GM12878 (cell line): ENCODE results near the gene CHN1. TPM values are rescaled to one million over a fixed set of nuclear protein-coding genes. Genes with fewer than 3 reads are reported as not detected.

Experiments used
- ATAC-seq: fragments of 200-7000 bp; cut with Tn5 transposase; 3 replicates; pipeline ENCODE4 v1.9.1; 2020; ENCODE audit warnings: mild to moderate bottlenecking, moderate library complexity
- BruUV-seq: library from RNA; stranded (reverse); fragments of 400-500 nt; replicated peaks from 2 replicates; lab custom pipeline; 2021; lab: Mats Ljungman, UMichigan
- CTCF ChIA-PET: fragments of 300-600 bp; sonication (Branson Sonifier 250); formaldehyde crosslinking; extraction: SDS; loops from one replicate; lab custom pipeline; 2021; ENCODE audit warnings: inconsistent platforms; lab: Yijun Ruan, JAX
- POLR2A ChIA-PET: fragments of 350-600 bp; formaldehyde crosslinking; extraction: SDS; loops from one replicate; lab custom pipeline; 2021; ENCODE audit warnings: inconsistent platforms; lab: Charles Lee
- RAD21 ChIA-PET: fragments of 300-600 bp; sonication (Branson Sonifier 250); formaldehyde crosslinking; loops from one replicate; lab custom pipeline; 2023; ENCODE audit warnings: antibody characterized with exemption; ENCODE audit not compliant: unreplicated experiment; lab: Charles Lee
- SMC1A ChIA-PET: fragments of 300-600 bp; sonication (Branson Sonifier 250); formaldehyde crosslinking; loops from one replicate; lab custom pipeline; 2023; ENCODE audit not compliant: unreplicated experiment, uncharacterized antibody; lab: Charles Lee
- DNase-seq: peaks from one replicate; pipeline ENCODE4 v3.0.0-alpha.2; 2011; ENCODE audit warnings: low read depth, low spot score
- FAIRE-seq: peaks from 3 replicates; lab custom pipeline; 2011; peaks lifted over from hg19 to GRCh38; lab: Jason Lieb, UNC
- H2AFZ ChIP-seq: 2 replicates; pipeline ENCODE4 v1.6.0; 2011; ENCODE audit warnings: low read depth, low read length, control low read depth; ENCODE audit not compliant: control insufficient read depth
- H3K27ac ChIP-seq: 2 replicates; pipeline ENCODE4 v1.5.1; 2011; ENCODE audit warnings: control low read depth; ENCODE audit not compliant: control insufficient read depth, insufficient read depth
- H3K27me3 ChIP-seq, 2 experiments: replicated peaks in 1 of 2; 2 replicates each; pipeline versions ENCODE4 v1.6.0 to v1.6.1; 2011; ENCODE audit warnings: low read length in 1 of 2; ENCODE audit not compliant: control insufficient read depth in 2 of 2, insufficient read depth in 2 of 2
- H3K36me3 ChIP-seq, 2 experiments: 2 replicates each; pipeline ENCODE4 v1.5.1; 2011; ENCODE audit warnings: low read length in 1 of 2; ENCODE audit not compliant: control insufficient read depth in 2 of 2, insufficient read depth in 2 of 2
- H3K4me1 ChIP-seq: 2 replicates; pipeline ENCODE4 v1.6.1; 2011; ENCODE audit warnings: mild to moderate bottlenecking, low read length, moderate library complexity, mixed read lengths; ENCODE audit not compliant: control insufficient read depth, insufficient read depth
- H3K4me2 ChIP-seq: 2 replicates; pipeline ENCODE4 v1.6.0; 2011; ENCODE audit warnings: control low read depth; ENCODE audit not compliant: control insufficient read depth, insufficient read depth
- H3K4me3 ChIP-seq: fragments of 200-600 bp; sonication (generic); 2 replicates; pipeline ENCODE4 v1.5.1; 2016
- H3K79me2 ChIP-seq: 2 replicates; pipeline ENCODE4 v1.6.0; 2011; ENCODE audit warnings: low read length; ENCODE audit not compliant: control insufficient read depth, insufficient read depth
- H3K9ac ChIP-seq: 2 replicates; pipeline ENCODE4 v1.8.0; 2011; ENCODE audit warnings: low read length, control low read depth, mixed read lengths; ENCODE audit not compliant: control insufficient read depth, insufficient read depth
- H3K9me3 ChIP-seq: replicated peaks from 3 replicates; pipeline ENCODE4 v1.5.1; 2011; ENCODE audit warnings: mild to moderate bottlenecking, low read length; ENCODE audit not compliant: control insufficient read depth, insufficient read depth
- H4K20me1 ChIP-seq: 2 replicates; pipeline ENCODE4 v1.6.0; 2011; ENCODE audit not compliant: control insufficient read depth, insufficient read depth
- ATF2 ChIP-seq: IDR thresholded peaks from 2 replicates; pipeline ENCODE4 v1.6.1; 2012; ENCODE audit warnings: low read length, inconsistent platforms
- CHD1 ChIP-seq: IDR thresholded peaks from 2 replicates; pipeline ENCODE4 v1.6.1; 2012; ENCODE audit warnings: low read depth, low read length, improper control_type of control experiment
- ESRRA ChIP-seq: IDR thresholded peaks from 2 replicates; pipeline ENCODE4 v1.6.1; 2012; ENCODE audit warnings: mild to moderate bottlenecking, low read length, improper control_type of control experiment
- EZH2 ChIP-seq: IDR thresholded peaks from 2 replicates; pipeline ENCODE4 v1.6.1; 2012; ENCODE audit warnings: low read depth, mild to moderate bottlenecking, control low read depth, inconsistent platforms, low read length, borderline replicate concordance; ENCODE audit not compliant: control insufficient read depth
- GABPA ChIP-seq: IDR thresholded peaks from 2 replicates; pipeline ENCODE4 v1.6.1; 2014; ENCODE audit warnings: antibody characterized with exemption, low read depth, mild to moderate bottlenecking, inconsistent platforms
- IKZF1 ChIP-seq: fragments of 450-650 bp; conservative IDR thresholded peaks from 2 replicates; pipeline ENCODE4 v1.6.1; 2017; ENCODE audit warnings: antibody characterized with exemption, mild to moderate bottlenecking
- IKZF2 ChIP-seq, 2 experiments: fragments of 450-650 bp; IDR thresholded peaks; 2 replicates each; pipeline ENCODE4 v1.6.1; 2017; ENCODE audit warnings: mild to moderate bottlenecking in 2 of 2, moderate library complexity in 2 of 2
- NFYB ChIP-seq: IDR thresholded peaks from 2 replicates; pipeline ENCODE4 v1.6.1; 2011; ENCODE audit warnings: low read depth, mild to moderate bottlenecking, low read length, improper control_type of control experiment, moderate library complexity; ENCODE audit not compliant: insufficient read depth
- RBBP5 ChIP-seq: fragments of 200-600 bp; sonication (generic); conservative IDR thresholded peaks from 2 replicates; pipeline ENCODE4 v1.6.1; 2016
- RFX5 ChIP-seq: IDR thresholded peaks from 2 replicates; pipeline ENCODE4 v1.6.1; 2011; ENCODE audit warnings: low read depth, low read length, improper control_type of control experiment
- SIX5 ChIP-seq: IDR thresholded peaks from 2 replicates; pipeline ENCODE4 v1.6.1; 2011; ENCODE audit warnings: mild to moderate bottlenecking, low read depth, low read length, moderate library complexity; ENCODE audit not compliant: severe bottlenecking
- SREBF2 ChIP-seq: IDR thresholded peaks from 2 replicates; pipeline ENCODE4 v1.6.1; 2012; ENCODE audit warnings: mild to moderate bottlenecking, low read length
- STAT3 ChIP-seq: IDR thresholded peaks from 2 replicates; pipeline ENCODE4 v1.6.1; 2011; ENCODE audit warnings: low read depth, low read length, improper control_type of control experiment
- TBL1XR1 ChIP-seq: IDR thresholded peaks from 2 replicates; pipeline ENCODE4 v1.6.1; 2012; ENCODE audit warnings: low read depth, low read length, improper control_type of control experiment
- ZNF622 ChIP-seq: fragments of 450-650 bp; IDR thresholded peaks from 2 replicates; pipeline ENCODE4 v1.6.1; 2017; ENCODE audit warnings: mild to moderate bottlenecking, inconsistent platforms
- WGBS: methylation state at CpG from one replicate; pipeline ENCODE4 v1.1.6; 2016; ENCODE audit warnings: low lambda C conversion rate; ENCODE audit not compliant: insufficient replicate concordance, insufficient coverage; ENCODE audit errors: missing lambda C conversion rate; 5-methylcytosine and 5-hydroxymethylcytosine counted together
- in situ Hi-C: fragments of 300-500 bp; cut with MboI; formaldehyde crosslinking; loops from 9 replicates; pipeline ENCODE4 v1.14.3; 2018; ENCODE audit warnings: mixed read lengths
- intact Hi-C: fragments of 100-400 bp; cut with micrococcal nuclease; formaldehyde crosslinking; loops from one replicate; pipeline ENCODE4 v1.14.2; 2022; ENCODE audit not compliant: unreplicated experiment
- polyA plus RNA-seq, 11 experiments: library from polyadenylated mRNA; depleted of rRNA in 4 of 11; unstranded in 6 of 11; stranded (reverse) in 5 of 11; fragments of >200 nt; fragmentation: Nextera tagmentation in 4 of 11; fragmentation: Illumina TruSeq in 1 of 11; extraction: Ambion mirVana in 4 of 11; extraction: Trizol in 1 of 11; gene quantifications; 1 replicate in 1 of 11; 2 replicates in 10 of 11; pipeline versions ENCODE4 v1.2.1 to v1.2.3, GENCODE V29; 2011 to 2016; ENCODE audit warnings: inconsistent platforms in 2 of 11, missing spikeins in 2 of 11, low read depth in 1 of 11
- total RNA-seq, 4 experiments: library from RNA; depleted of rRNA in 3 of 4; stranded (reverse); fragments of >200 nt in 3 of 4; fragmentation: Illumina TruSeq in 1 of 4; extraction: Trizol in 1 of 4; gene quantifications; 2 replicates each; pipeline versions ENCODE4 v1.2.1 to v1.2.3, GENCODE V29; 2013 to 2021

CHN1 gene
- total and polyA plus RNA-seq, 10 of the 15 experiments (the other 5 are each of a cell fraction or from before 2014, with no cell fraction given): 0.18 to 0.92 (median 0.53) TPM; not detected in 1

DNA sequence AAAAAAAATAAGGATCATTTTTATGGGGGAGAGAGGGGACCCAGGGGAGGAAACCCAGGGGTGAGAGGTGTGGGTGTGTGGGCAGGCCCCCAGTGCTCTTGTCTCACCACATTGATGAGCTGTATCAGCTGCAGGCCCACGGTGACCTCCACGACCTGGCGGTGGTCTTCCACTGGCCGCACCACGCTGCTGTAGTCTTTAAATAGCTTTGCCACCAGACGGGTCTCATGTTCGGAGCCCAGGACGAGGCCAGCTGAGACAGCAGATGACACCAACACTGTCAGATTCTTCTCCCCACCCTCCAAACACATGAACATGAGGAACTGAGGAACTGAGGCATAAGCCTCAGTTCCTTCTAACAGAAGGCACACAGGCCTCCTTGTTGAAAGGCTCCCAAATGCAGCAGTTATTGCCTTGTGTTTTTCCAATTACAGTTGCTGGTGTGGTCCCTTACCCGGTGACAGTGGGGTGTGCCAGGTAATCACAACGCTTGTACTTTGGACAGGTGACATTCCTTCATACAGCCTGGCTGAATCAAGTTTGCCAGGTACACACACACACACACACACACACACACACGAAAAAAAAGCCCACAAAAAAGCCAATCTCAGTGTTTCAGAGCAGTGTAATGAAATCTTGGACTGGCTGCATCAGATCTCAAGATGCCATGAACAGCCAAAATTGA is 245.7 kb downstream of the CHN1 start:
- BruUV-seq: no TSS peak
- Histone ChIP-seq H2AFZ (no peak overlapping the region), H3K79me2 (no peaks in the 10 kb centered on the region), H3K4me1 (peaks cover 4% of the 10 kb centered on the region), H3K36me3 (no peaks in the 10 kb centered on the region), H3K27me3 (peaks cover 0 to 3% of the 10 kb centered on the region in 2 experiments; a peak in 1 of 4 replicates), H4K20me1 (no peaks in the 10 kb centered on the region), H3K9me3 (no peaks in the 10 kb centered on the region), H3K4me2 (no peak overlapping the region), H3K4me3 (no peak overlapping the region), H3K9ac (no peak overlapping the region), H3K27ac (no peak overlapping the region)
- ChIA-PET CTCF (interaction anchor here (1.1 to 1.2 kb wide), 2 partner anchors 10 to 12 kb away, joined by 3 to 4 read pairs; no protein-coding TSS in a partner anchor), RAD21 (no interaction called here), SMC1A (interaction anchor here (2.8 kb wide), 1 partner anchor 10 kb away, joined by 9 read pairs; no protein-coding TSS in a partner anchor), POLR2A (no interaction called here)
- in situ Hi-C loops (no loop called here), intact Hi-C loops (no loop called here)
- WGBS: 31% methylated on average over 11 of the region's 11 CpGs
- ATAC-seq (no peak), DNase-seq (no peak), FAIRE-seq (no peak)
- no peak for TF ChIP-seq SREBF2
- TF ChIP-seq ESRRA: no peak
- TF ChIP-seq ZNF622: no peak

- H3K27ac ChIP-seq: no peak overlapping the region
- POLR2A ChIA-PET: interaction anchor here (0.6 kb wide), 1 partner anchor 452 kb away, joined by 5 read pairs; no protein-coding TSS in a partner anchor
- H3K79me2 ChIP-seq: no peaks in the 10 kb centered on the region
- peaks cover 0 to 3% of the 10 kb centered on the region in 2 experiments; a peak in 1 of 4 replicates for H3K27me3 ChIP-seq
- no peaks in the 10 kb centered on the region for H3K36me3 ChIP-seq
- peaks cover 14% of the 10 kb centered on the region for H3K4me1 ChIP-seq
- CTCF ChIA-PET: no interaction called here
- H3K4me3 ChIP-seq: no peak overlapping the region
- no peak overlapping the region for H3K4me2 ChIP-seq
- BruUV-seq: no TSS peak
- DNase-seq (no peak), ATAC-seq (no peak), FAIRE-seq (no peak)
- no peak overlapping the region for H3K9ac ChIP-seq
- RAD21 ChIA-PET: no interaction called here
- no peak overlapping the region for H2AFZ ChIP-seq
- in situ Hi-C loops (no loop called here), intact Hi-C loops (no loop called here)
- no peaks in the 10 kb centered on the region for H3K9me3 ChIP-seq
- SMC1A ChIA-PET: no interaction called here
- H4K20me1 ChIP-seq: no peaks in the 10 kb centered on the region
- 57% methylated on average over 10 of the region's 10 CpGs for WGBS
- no peak for TF ChIP-seq CHD1
- TF ChIP-seq IKZF1: no peak
- no peak for TF ChIP-seq EZH2
- TF ChIP-seq STAT3: no peak
- no peak for TF ChIP-seq SIX5
- TF ChIP-seq RFX5: no peak
- no peak for TF ChIP-seq IKZF2 (IDR thresholded peaks at IDR 0.05)
- TF ChIP-seq GABPA: no peak
- no peak for TF ChIP-seq TBL1XR1
- TF ChIP-seq RBBP5: no peak
- no peak for TF ChIP-seq ZNF622
- no peak for TF ChIP-seq NFYB
- no peak for TF ChIP-seq ATF2
Observed at GRCh38 chr2:174756743-174757142, 248.4 kb downstream of the CHN1 start.
